Activated naive CD4-positive, alpha-beta T cell treated with anti-CD3 and anti-CD28 coated beads, Interleukin-2, amount 50 U/mL, for 24 hours (primary cell): ENCODE measurements around the gene STARD7.
"Not testable (repeated sequence)": the region's sequence is repeated elsewhere in the genome, so short reads cannot be mapped to it uniquely, and the experiment has no call there.

Source experiments
- H3K27ac Mint-ChIP-seq: one replicate; pipeline ENCODE4 v1.8.0; 2021; ENCODE audit warnings: mild to moderate bottlenecking, mixed read lengths
- H3K27me3 Mint-ChIP-seq: one replicate; pipeline ENCODE4 v1.8.0; 2021; ENCODE audit warnings: mixed read lengths
- H3K36me3 Mint-ChIP-seq: one replicate; pipeline ENCODE4 v1.8.0; 2021; ENCODE audit warnings: mixed read lengths
- H3K4me1 Mint-ChIP-seq: one replicate; pipeline ENCODE4 v1.8.0; 2021; ENCODE audit warnings: mixed read lengths
- H3K4me3 Mint-ChIP-seq: one replicate; pipeline ENCODE4 v1.8.0; 2021; ENCODE audit warnings: mild to moderate bottlenecking, mixed read lengths
- H3K9me3 Mint-ChIP-seq: one replicate; pipeline ENCODE4 v1.8.0; 2021; ENCODE audit warnings: mixed read lengths

STARD7 gene

DNA sequence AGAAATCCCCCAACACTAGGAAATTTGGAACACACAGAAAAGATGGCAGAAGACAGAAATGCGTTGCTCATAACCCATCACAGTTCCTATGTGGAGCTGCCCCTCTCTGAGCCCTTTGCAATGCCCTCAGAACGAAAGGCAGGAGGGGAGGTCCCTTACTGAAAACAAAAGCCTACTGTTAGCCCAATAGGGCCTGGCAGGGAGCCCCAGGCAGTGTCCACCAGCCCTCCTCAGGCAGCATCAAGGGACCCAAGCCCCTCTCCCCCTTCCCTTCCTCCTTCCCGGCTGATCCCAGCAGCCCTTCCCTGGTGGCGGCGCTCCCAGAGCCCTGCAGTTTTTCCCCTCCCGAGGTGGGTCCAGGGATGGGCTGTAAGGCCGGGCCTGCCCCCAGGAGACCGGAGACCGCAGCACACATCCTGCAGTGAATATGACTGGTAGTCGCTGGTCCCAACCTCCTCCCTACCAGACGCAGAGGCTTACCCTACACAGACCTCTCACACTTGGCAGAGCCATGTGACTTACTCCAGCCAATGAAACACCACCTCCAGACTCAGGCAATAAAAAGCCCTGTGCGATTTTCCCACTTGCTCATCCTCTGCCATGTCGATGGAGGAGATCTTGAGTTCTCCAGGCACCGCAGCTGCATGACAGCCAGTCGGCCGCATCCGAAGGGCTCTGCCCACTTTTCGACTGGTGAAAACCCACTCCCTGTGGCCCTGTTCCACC, 44.0 kb downstream of the STARD7 start:
- no peaks in the 10 kb centered on the region for H3K9me3 Mint-ChIP-seq
- H3K36me3 Mint-ChIP-seq, result no peaks in the 10 kb centered on the region
- peak overlapping the region; percentile 96 for H3K27ac Mint-ChIP-seq
- peaks cover 75% of the 10 kb centered on the region for H3K4me1 Mint-ChIP-seq
- H3K27me3 Mint-ChIP-seq, result no peaks in the 10 kb centered on the region
- H3K4me3 Mint-ChIP-seq, result peak overlapping the region; percentile 81

GRCh38 chr2:96163768-96164429, 44.7 kb downstream of the STARD7 start:
- Mint-ChIP-seq H3K27me3 (no peaks in the 10 kb centered on the region), H3K36me3 (no peaks in the 10 kb centered on the region), H3K4me3 (peak overlapping the region; percentile 81), H3K27ac (peak overlapping the region; percentile 96), H3K4me1 (peaks cover 77% of the 10 kb centered on the region), H3K9me3 (no peaks in the 10 kb centered on the region)

DNA sequence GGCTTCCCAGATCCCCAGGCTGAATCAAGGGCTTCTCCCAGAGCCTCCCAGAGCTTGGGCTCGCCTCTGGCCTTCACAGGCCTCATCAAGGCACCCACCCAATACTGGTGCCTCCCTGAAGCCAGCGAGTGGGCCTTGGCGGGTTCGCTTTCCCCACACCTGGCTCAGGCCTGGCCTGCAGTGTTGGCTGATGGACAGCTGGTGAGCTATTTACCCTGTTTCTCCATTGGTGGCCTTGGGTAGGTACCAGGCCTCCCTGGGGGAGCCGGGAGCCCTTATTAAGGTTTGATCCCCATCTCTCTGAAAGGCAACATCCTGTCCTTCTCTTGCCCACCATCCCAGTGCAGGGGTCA, 45.2 kb downstream of the STARD7 start:
- Mint-ChIP-seq H3K4me3 (peak overlapping the region; percentile 81), H3K27ac (peak overlapping the region; percentile 96), H3K9me3 (no peaks in the 10 kb centered on the region), H3K36me3 (no peaks in the 10 kb centered on the region), H3K27me3 (no peaks in the 10 kb centered on the region), H3K4me1 (peaks cover 78% of the 10 kb centered on the region)

DNA sequence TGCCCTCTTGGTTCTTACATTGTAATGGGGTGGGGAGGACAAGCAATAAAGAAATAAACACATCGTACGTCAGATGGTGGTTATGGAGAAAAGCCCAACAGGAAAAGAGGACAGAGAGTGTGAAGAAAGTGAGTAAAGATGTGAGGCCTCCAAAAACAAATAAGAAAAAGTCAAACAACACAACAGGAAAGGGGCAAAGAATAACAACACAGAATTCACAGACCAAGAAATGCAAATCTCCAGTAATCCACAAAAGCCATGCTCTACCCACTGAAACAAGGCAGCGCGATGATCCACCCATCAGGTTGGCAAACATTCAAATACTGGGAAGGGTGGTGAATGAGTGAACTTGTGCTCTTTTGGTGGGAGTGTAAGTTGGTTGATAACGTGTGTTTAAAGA, 46.7 kb downstream of the STARD7 start:
- Mint-ChIP-seq H3K36me3 (no peaks in the 10 kb centered on the region), H3K27me3 (no peaks in the 10 kb centered on the region), H3K9me3 (no peaks in the 10 kb centered on the region), H3K4me1 (peaks cover 81% of the 10 kb centered on the region), H3K27ac (peak overlapping the region; percentile 78), H3K4me3 (peak overlapping the region; percentile 63)

DNA sequence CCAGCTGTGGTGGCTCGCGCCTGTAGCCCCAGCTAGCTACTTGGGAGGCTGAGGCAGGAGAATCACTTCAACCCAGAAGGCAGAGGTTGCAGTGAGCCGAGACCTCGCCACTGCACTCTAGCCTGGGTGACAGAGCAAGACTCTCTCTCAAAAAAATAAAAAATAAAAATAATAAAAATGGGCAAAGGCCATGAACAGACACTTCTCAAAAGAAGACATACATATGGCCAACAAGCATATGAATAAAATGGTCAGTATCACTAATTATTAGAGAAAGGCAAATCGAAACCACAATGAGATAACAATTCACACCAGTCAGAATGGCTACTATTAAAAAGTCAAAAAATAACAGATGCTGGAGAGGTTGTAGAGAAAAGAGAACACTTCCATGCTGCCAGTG, 48.3 kb downstream of the STARD7 start:
- not testable (repeated sequence) for H3K4me3 Mint-ChIP-seq, H3K36me3 Mint-ChIP-seq, H3K9me3 Mint-ChIP-seq, H3K27me3 Mint-ChIP-seq, H3K27ac Mint-ChIP-seq
- peaks cover 90% of the 10 kb centered on the region for H3K4me1 Mint-ChIP-seq

DNA sequence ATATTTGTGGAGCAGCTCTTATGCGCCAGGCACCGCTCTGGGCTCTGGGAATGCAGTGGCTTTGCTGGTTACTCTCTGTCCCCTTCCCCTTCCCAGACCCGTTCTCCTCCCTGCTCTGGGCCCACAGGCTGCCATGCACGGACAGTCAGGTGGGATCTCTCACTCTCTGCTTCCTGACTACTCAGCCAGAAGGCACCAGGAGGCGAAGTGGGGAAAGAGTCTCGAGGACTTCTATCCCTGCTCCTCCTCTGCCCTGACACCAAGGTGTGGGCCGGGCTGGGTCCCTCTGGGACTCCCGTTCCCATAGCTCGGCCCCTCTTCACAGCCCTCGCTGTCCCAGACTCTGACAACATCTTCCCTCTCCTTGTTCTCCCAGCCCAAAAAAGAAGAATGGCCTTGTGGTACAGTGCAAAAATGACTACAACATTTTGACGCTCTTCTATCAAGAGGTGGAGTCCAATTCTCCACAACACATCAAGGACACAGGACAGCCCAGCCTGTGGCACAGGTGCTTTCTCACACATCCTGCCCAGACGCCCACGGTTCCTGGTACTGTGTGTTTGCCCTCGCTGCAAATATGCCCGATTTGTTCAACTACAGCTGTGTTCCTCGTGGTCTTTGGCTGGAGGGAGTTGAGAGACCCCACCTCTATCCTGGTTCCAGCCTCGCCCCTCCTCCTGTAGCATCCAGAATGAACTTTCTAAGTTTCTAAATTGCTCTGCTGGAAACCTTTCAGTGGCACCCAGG, 49.4 kb downstream of the STARD7 start:
- H3K4me3 Mint-ChIP-seq, result peak overlapping the region; percentile 74
- no peaks in the 10 kb centered on the region for H3K36me3 Mint-ChIP-seq
- peaks cover 80% of the 10 kb centered on the region for H3K4me1 Mint-ChIP-seq
- H3K27ac Mint-ChIP-seq, result peak overlapping the region; percentile 95
- H3K9me3 Mint-ChIP-seq, result no peaks in the 10 kb centered on the region
- no peaks in the 10 kb centered on the region for H3K27me3 Mint-ChIP-seq

DNA sequence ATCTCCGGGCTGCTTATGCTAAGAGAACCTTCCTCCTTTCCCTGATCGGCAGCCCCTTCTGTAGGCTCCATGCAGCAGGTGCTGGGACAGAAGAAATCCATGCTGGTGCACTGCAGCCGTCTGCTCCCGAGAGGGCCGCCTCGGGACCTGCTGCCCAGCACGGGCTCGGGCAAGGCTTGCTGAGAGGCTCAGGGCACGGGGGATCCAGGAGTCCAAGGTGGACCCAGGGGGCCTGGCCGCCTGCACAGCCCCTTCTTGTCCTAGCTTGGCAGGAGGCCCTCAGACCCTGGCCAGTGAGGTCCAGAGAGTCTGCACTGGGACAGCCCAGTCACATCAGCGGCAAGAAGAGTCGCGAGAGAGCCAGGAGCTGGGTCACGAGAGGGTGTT, 50.1 kb downstream of the STARD7 start:
- Mint-ChIP-seq H3K4me3 (peak overlapping the region; percentile 86), H3K4me1 (peaks cover 77% of the 10 kb centered on the region), H3K27ac (peak overlapping the region; percentile 95), H3K9me3 (no peaks in the 10 kb centered on the region), H3K27me3 (no peaks in the 10 kb centered on the region), H3K36me3 (no peaks in the 10 kb centered on the region)

- Mint-ChIP-seq H3K27me3 (no peaks in the 10 kb centered on the region), H3K4me1 (peaks cover 79% of the 10 kb centered on the region), H3K4me3 (peak overlapping the region; percentile 86), H3K9me3 (no peaks in the 10 kb centered on the region), H3K27ac (peak overlapping the region; percentile 95), H3K36me3 (no peaks in the 10 kb centered on the region)
These were observed 50.7 kb downstream of the STARD7 start for GRCh38 chr2:96157649-96158553.

DNA sequence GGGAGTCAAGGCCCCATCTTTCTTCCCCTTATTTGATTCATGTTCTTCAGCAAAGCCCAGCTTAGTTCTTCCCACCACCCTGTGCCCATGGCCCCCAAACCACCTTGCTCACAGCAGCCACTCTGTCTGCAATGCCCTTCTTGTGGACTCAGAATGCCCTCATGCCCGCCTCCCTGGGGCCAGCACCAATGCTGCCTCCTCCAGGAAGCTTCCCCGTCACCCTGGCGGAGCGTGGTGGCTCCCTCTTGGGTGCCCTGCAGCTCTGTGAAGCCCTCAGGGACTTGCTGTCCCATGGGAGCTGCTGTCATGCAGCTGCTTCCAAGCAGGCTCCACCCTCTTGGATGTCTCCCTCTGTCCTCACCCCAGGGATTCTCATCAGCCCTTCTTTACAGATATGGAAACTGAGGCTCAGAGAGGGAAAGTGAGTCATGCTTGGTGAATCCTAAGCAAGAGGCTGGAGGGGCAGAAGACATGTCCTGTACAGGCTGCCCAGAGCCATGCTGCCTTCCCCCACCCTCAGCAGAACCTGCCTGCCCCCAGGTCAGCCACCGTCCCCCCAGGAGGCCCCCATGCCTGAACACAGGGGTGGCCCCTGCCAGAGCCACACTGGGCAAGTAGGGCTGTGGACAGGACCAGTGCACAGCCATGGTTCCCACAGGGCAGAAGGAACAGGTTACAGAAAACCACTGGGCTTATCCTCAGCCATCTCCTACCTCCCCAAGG, 51.5 kb downstream of the STARD7 start:
- Mint-ChIP-seq H3K27me3 (no peaks in the 10 kb centered on the region), H3K36me3 (no peaks in the 10 kb centered on the region), H3K9me3 (no peaks in the 10 kb centered on the region), H3K4me3 (peak overlapping the region; percentile 86), H3K27ac (peak overlapping the region; percentile 95), H3K4me1 (peaks cover 79% of the 10 kb centered on the region)

- Mint-ChIP-seq H3K9me3 (no peaks in the 10 kb centered on the region), H3K4me3 (peak overlapping the region; percentile 86), H3K27me3 (no peaks in the 10 kb centered on the region), H3K4me1 (peaks cover 82% of the 10 kb centered on the region), H3K27ac (peak overlapping the region; percentile 95), H3K36me3 (no peaks in the 10 kb centered on the region)
These were observed 52.4 kb downstream of the STARD7 start for GRCh38 chr2:96156011-96156820.

DNA sequence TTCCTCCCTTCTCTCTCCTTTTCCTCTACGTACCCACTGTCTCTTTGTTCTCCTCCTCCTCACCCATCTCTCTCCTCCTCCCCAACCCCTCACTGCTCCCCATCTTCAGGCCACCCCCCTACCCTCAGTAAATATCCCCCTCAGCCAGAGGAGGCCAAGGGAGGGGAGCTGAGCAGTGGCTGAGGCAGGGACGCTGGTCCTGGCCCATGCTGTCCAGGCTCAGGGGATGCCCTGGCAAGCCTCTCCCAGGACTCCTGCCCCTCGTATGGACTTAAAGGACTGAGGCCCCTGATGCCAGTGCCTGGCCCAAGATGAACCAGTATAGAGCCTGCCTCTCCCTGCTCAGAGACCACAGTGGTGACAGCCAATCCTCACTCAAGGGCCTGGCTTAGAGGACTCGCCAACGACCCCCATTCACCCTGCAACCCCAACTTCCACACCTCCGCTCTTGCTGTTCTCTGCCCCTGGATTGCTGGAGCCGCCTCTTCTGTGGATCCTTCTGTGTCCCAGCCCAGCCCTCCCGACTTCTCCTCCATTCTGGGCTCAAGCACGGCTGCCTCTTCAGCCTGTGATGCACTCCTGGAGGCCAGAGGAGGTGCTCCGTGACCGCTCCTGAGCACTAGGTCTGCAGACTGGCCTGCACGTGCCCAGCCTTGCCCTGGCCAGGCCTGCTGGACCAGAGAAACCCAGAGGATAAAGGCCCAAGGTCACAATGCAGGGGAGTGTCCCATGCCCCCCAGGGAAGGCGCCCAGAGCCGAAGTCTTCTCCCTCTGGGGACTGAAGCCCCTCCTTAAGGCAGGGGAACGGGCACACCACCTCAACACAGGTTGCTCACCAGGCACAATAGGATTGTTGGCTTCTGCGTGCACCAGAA, 53.9 kb downstream of the STARD7 start:
- no peak overlapping the region for H3K4me3 Mint-ChIP-seq
- no peaks in the 10 kb centered on the region for H3K27me3 Mint-ChIP-seq
- peaks cover 83% of the 10 kb centered on the region for H3K4me1 Mint-ChIP-seq
- no peaks in the 10 kb centered on the region for H3K36me3 Mint-ChIP-seq
- H3K9me3 Mint-ChIP-seq, result no peaks in the 10 kb centered on the region
- peak overlapping the region; percentile 81 for H3K27ac Mint-ChIP-seq

DNA sequence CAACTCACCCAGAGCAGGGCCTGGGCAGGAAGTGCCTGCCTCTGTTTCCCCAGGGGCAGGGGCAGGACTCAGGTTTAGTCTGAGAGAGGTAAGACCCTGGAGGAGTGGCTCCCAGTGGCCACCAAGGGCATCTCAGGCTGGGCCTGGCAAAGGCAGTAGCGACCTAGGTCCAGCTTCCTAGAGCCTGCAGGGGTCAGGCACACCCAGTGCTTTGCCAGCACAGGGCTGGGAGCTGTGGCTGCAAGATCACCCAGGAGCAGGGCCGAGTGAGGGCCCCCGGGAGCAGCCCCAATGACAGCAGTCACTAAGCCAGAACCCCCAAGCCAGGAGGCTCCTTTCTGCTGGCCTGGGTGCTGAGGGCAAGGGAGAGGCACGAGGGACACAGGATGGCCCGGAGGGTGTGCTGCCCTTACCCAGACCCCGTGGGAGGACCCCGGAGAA, 54.6 kb downstream of the STARD7 start:
- no peaks in the 10 kb centered on the region for H3K27me3 Mint-ChIP-seq
- H3K4me3 Mint-ChIP-seq, result no peak overlapping the region
- peaks cover 83% of the 10 kb centered on the region for H3K4me1 Mint-ChIP-seq
- H3K27ac Mint-ChIP-seq, result no peak overlapping the region
- no peaks in the 10 kb centered on the region for H3K9me3 Mint-ChIP-seq
- no peaks in the 10 kb centered on the region for H3K36me3 Mint-ChIP-seq

- Mint-ChIP-seq H3K9me3 (no peaks in the 10 kb centered on the region), H3K4me1 (peaks cover 83% of the 10 kb centered on the region), H3K27me3 (no peaks in the 10 kb centered on the region), H3K27ac (peak overlapping the region; percentile 77), H3K4me3 (no peak overlapping the region), H3K36me3 (no peaks in the 10 kb centered on the region)
These were observed 55.3 kb downstream of the STARD7 start for GRCh38 chr2:96153291-96153713.
